ENCODE measurements around the gene ANO8.

DNA sequence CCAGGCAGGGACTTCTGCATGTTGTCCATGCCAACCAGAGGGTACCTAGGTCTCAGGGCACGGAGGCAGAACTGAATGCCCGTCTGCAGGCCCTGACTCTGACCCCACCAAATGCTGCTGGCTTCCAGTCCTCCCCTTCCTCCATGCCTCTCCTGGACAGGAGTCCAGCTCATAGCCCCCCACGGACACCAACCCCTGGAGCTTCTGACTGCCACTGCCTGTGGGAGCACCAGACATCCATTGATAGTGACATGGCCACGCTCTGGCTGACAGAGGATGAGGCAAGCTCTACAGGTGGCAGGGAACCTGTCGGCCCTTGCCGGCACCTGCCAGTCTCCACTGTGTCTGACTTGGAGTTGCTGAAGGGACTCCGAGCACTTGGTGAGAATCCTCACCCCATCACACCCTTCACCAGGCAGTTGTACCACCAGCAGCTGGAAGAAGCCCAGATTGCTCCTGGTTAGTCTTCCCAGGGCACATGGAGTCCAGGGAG is 51.1 kb downstream of the ANO8 start:
- no peak for TF ChIP-seq POLR2AphosphoS5 (IDR thresholded peaks at IDR 0.05; ENCODE audit: borderline replicate concordance, low read depth, low read length)
- no peak for TF ChIP-seq FOXP2 (optimal IDR thresholded peaks at IDR 0.05; ENCODE audit: control extremely low read depth, extremely low read length, insufficient read depth)
- TF ChIP-seq EZH2 (IDR thresholded peaks at IDR 0.05), result no peak
